Panc1 (cell line): ENCODE measurements around the gene DHDH. TPM values are rescaled to one million over a fixed set of nuclear protein-coding genes. Genes with fewer than 3 reads are reported as not detected.

Source experiments
- ATAC-seq: fragments of 200-7000 bp; cut with Tn5 transposase; 2 replicates; pipeline ENCODE4 v1.9.1; 2020; ENCODE audit warnings: mild to moderate bottlenecking, moderate library complexity
- BruUV-seq: library from RNA; stranded (reverse); fragments of 400-500 nt; replicated peaks from 2 replicates; lab custom pipeline; 2021; lab: Mats Ljungman, UMichigan
- CTCF ChIA-PET: fragments of 300-600 bp; sonication (Branson Sonifier 250); formaldehyde crosslinking; loops from one replicate; lab custom pipeline; 2022; ENCODE audit warnings: antibody characterized with exemption; lab: Charles Lee
- POLR2A ChIA-PET: fragments of 300-600 bp; sonication (Branson Sonifier 250); formaldehyde crosslinking; loops from one replicate; lab custom pipeline; 2022; ENCODE audit warnings: antibody characterized with exemption; lab: Charles Lee
- DNase-seq: peaks from one replicate; pipeline ENCODE4 v3.0.0-alpha.2; 2010; ENCODE audit warnings: low read depth, low spot score
- H3K27ac ChIP-seq: 2 replicates; pipeline ENCODE4 v1.5.1; 2011; ENCODE audit warnings: mild to moderate bottlenecking, low read length, inconsistent platforms
- H3K27me3 ChIP-seq: fragments of 200-500 bp; sonication (Bioruptor generic); 2 replicates; pipeline ENCODE4 v1.6.0; 2014; ENCODE audit warnings: low read length, inconsistent platforms; ENCODE audit not compliant: control insufficient read depth, insufficient read depth
- H3K36me3 ChIP-seq: fragments of 200-500 bp; sonication (Bioruptor generic); 2 replicates; pipeline ENCODE4 v1.5.1; 2014; ENCODE audit warnings: inconsistent platforms, mild to moderate bottlenecking, low read length, moderate library complexity; ENCODE audit not compliant: control insufficient read depth, insufficient read depth
- H3K4me1 ChIP-seq: 2 replicates; pipeline ENCODE4 v1.5.1; 2011; ENCODE audit warnings: inconsistent platforms, mild to moderate bottlenecking, low read length, moderate library complexity; ENCODE audit not compliant: control insufficient read depth, insufficient read depth
- H3K4me3 ChIP-seq, 2 experiments: 2 replicates each; pipeline ENCODE4 v1.5.1; 2011 to 2012; ENCODE audit warnings: low read depth in 2 of 2, low read length in 2 of 2, mild to moderate bottlenecking in 2 of 2, inconsistent platforms in 1 of 2, moderate library complexity in 1 of 2
- H3K9me3 ChIP-seq: fragments of 200-500 bp; sonication (Bioruptor generic); 2 replicates; pipeline ENCODE4 v1.5.1; 2014; ENCODE audit warnings: low read depth, mild to moderate bottlenecking, inconsistent platforms, low read length, moderate library complexity; ENCODE audit not compliant: control insufficient read depth, insufficient read depth
- CTCF ChIP-seq: fragments of 450-650 bp; IDR thresholded peaks from 2 replicates; pipeline ENCODE4 v1.5.1; 2017; ENCODE audit warnings: mild to moderate bottlenecking
- POLR2AphosphoS5 ChIP-seq: IDR thresholded peaks from 2 replicates; pipeline ENCODE4 v1.6.1; 2012; ENCODE audit warnings: mild to moderate bottlenecking, low read depth, low read length, moderate library complexity
- REST ChIP-seq, 2 experiments: IDR thresholded peaks; 2 replicates each; pipeline ENCODE4 v1.6.1; 2011 to 2012; ENCODE audit warnings: low read depth in 2 of 2, control low read depth in 1 of 2, low read length in 1 of 2, mild to moderate bottlenecking in 1 of 2, moderate library complexity in 1 of 2; ENCODE audit not compliant: insufficient read depth in 1 of 2
- SIN3A ChIP-seq: IDR thresholded peaks from 2 replicates; pipeline ENCODE4 v1.6.1; 2012; ENCODE audit warnings: low read depth, mild to moderate bottlenecking, low read length, moderate library complexity, borderline replicate concordance; ENCODE audit not compliant: insufficient read depth
- TCF7L2 ChIP-seq: IDR thresholded peaks from 2 replicates; pipeline ENCODE4 v1.6.1; 2011; ENCODE audit warnings: mild to moderate bottlenecking, low read depth, low read length, inconsistent platforms
- in situ Hi-C: cut with HindIII; loops from 2 replicates; pipeline ENCODE4 v1.10.0; 2016; ENCODE audit warnings: low sequenced_read_pairs, low pct_unique_long_range_greater_than_20kb
- intact Hi-C: fragments of 100-400 bp; cut with micrococcal nuclease; formaldehyde crosslinking; loops from one replicate; pipeline ENCODE4 v1.10.0; 2022; ENCODE audit not compliant: unreplicated experiment
- total RNA-seq: library from RNA; stranded (reverse); gene quantifications from one replicate; pipeline ENCODE4 v1.2.1, GENCODE V29; 2021; ENCODE audit not compliant: unreplicated experiment

DHDH gene
- total RNA-seq, 1 experiment from 2014 or later, result 0.85 TPM

- BruUV-seq, result no TSS peak
- Histone ChIP-seq H3K9me3 (no peaks in the 10 kb centered on the region), H3K27ac (peak overlapping the region; percentile 14; the same call in 1 of the 2 replicates), H3K4me1 (peaks cover 16% of the 10 kb centered on the region), H3K4me3 (no peak overlapping the region), H3K27me3 (no peaks in the 10 kb centered on the region), H3K36me3 (peaks cover 2% of the 10 kb centered on the region)
- no peak for DNase-seq
- in situ Hi-C loops, result no loop called here
- CTCF ChIA-PET, result interaction anchor here (1.3 to 1.4 kb wide), 2 partner anchors 24 to 35 kb away, joined by 7 to 11 read pairs; partner anchors contain the start of genes GYS1 and RUVBL2
- no peak for TF ChIP-seq CTCF
- TF ChIP-seq REST (IDR thresholded peaks at IDR 0.05; ENCODE audit: insufficient read depth in 1 of 2, low read depth in 2 of 2, low read length in 1 of 2), result no peak
- TF ChIP-seq SIN3A, result no peak
- no peak for TF ChIP-seq POLR2AphosphoS5
- TF ChIP-seq TCF7L2, result no peak
- intact Hi-C loops, result loop anchor here (10.0 kb wide), 1 partner anchor 185 kb away; no protein-coding TSS in a partner anchor
- no peak; the same call in 1 of the 2 replicates for ATAC-seq
- POLR2A ChIA-PET, result interaction anchor here (0.5 kb wide), 1 partner anchor 126 kb away, joined by 7 read pairs; no protein-coding TSS in a partner anchor
Measured at GRCh38 chr19:48969276-48970138, 36.0 kb downstream of the DHDH start.

- no peaks in the 10 kb centered on the region for H3K9me3 ChIP-seq
- ChIA-PET POLR2A (interaction anchor here (0.5 kb wide), 2 partner anchors 9 to 125 kb away, joined by 3 to 7 read pairs; no protein-coding TSS in a partner anchor), CTCF (interaction anchor here (0.5 to 1.4 kb wide), 13 partner anchors 8 to 254 kb away, joined by 3 to 11 read pairs (median 5); partner anchors contain the start of genes DHDH, GYS1 and RUVBL2)
- H3K27me3 ChIP-seq, result no peaks in the 10 kb centered on the region
- TF ChIP-seq POLR2AphosphoS5 (no peak), REST (IDR thresholded peaks at IDR 0.05; ENCODE audit: insufficient read depth in 1 of 2, low read depth in 2 of 2, low read length in 1 of 2) (no peak), TCF7L2 (no peak), CTCF (no peak), SIN3A (no peak)
- DNase-seq (no peak), ATAC-seq (peak; percentile 46)
- peaks cover 2% of the 10 kb centered on the region for H3K36me3 ChIP-seq
- H3K4me3 ChIP-seq, result peak overlapping the region; percentile 14 to 45
- in situ Hi-C loops (no loop called here), intact Hi-C loops (loop anchor here (10.0 kb wide), 1 partner anchor 185 kb away; no protein-coding TSS in a partner anchor)
- BruUV-seq, result no TSS peak
- peaks cover 13% of the 10 kb centered on the region; the same call in 1 of the 2 replicates for H3K4me1 ChIP-seq
- H3K27ac ChIP-seq, result peak overlapping the region; percentile 14
Measured at GRCh38 chr19:48970139-48970766, 36.8 kb downstream of the DHDH start.
